PC-9 (cell line): ENCODE data around the gene TRIM56. TPM values are rescaled to one million over a fixed set of nuclear protein-coding genes. Genes with fewer than 3 reads are reported as not detected.
"Not testable (repeated sequence)": the region's sequence is repeated elsewhere in the genome, so short reads cannot be mapped to it uniquely, and the experiment has no call there.

ENCODE experiments used
- Bru-seq: library from RNA; stranded (reverse); fragments of 400-500 nt; gene quantifications from one replicate; lab custom pipeline; 2021; lab: Mats Ljungman, UMichigan
- BruChase-seq, 2 experiments: library from RNA; stranded (reverse); fragments of 400-500 nt; gene quantifications; one replicate each; lab custom pipeline; 2021; lab: Mats Ljungman, UMichigan
- BruUV-seq: library from RNA; stranded (reverse); fragments of 400-500 nt; replicated peaks from 2 replicates; lab custom pipeline; 2021; lab: Mats Ljungman, UMichigan
- CTCF ChIA-PET: fragments of 300-600 bp; sonication (Branson Sonifier 250); formaldehyde crosslinking; loops from one replicate; lab custom pipeline; 2022; ENCODE audit warnings: antibody characterized with exemption; lab: Charles Lee
- POLR2A ChIA-PET: fragments of 300-600 bp; sonication (Branson Sonifier 250); formaldehyde crosslinking; loops from one replicate; lab custom pipeline; 2022; ENCODE audit warnings: antibody characterized with exemption; ENCODE audit not compliant: unreplicated experiment; lab: Charles Lee
- DNase-seq, 2 experiments: peaks; one replicate each; pipeline versions ENCODE4 v3.0.0 to v3.0.0-alpha.2; 2015 to 2022; ENCODE audit warnings: mixed read lengths in 1 of 2
- H2AFZ ChIP-seq: fragments of 200-600 bp; sonication (generic); 2 replicates; pipeline ENCODE4 v1.8.1; 2017; ENCODE audit warnings: antibody characterized with exemption
- H3F3A ChIP-seq: fragments of 200-600 bp; sonication (generic); 2 replicates; pipeline ENCODE4 v1.8.1; 2017; ENCODE audit warnings: antibody characterized with exemption, mild to moderate bottlenecking, low read depth; ENCODE audit not compliant: insufficient read depth
- H3K27ac ChIP-seq: fragments of 200-600 bp; sonication (generic); 2 replicates; pipeline ENCODE4 v1.6.1; 2016; ENCODE audit warnings: mixed run types
- H3K27me3 ChIP-seq: fragments of 200-600 bp; sonication (generic); 2 replicates; pipeline ENCODE4 v1.6.1; 2016; ENCODE audit warnings: low read depth, mixed run types; ENCODE audit not compliant: insufficient read depth
- H3K36me3 ChIP-seq: fragments of 200-600 bp; sonication (generic); 2 replicates; pipeline ENCODE4 v1.6.1; 2016; ENCODE audit warnings: low read depth, mixed run types
- H3K4me1 ChIP-seq: fragments of 200-600 bp; sonication (generic); replicated peaks from 2 replicates; pipeline ENCODE4 v1.6.1; 2016; ENCODE audit warnings: mixed run types; ENCODE audit not compliant: insufficient read depth
- H3K4me2 ChIP-seq: fragments of 200-600 bp; sonication (generic); 2 replicates; pipeline ENCODE4 v1.6.1; 2017; ENCODE audit warnings: mixed run types
- H3K4me3 ChIP-seq: fragments of 200-600 bp; sonication (generic); 2 replicates; pipeline ENCODE4 v1.6.1; 2016; ENCODE audit warnings: mixed run types
- H3K79me2 ChIP-seq: fragments of 200-600 bp; sonication (generic); 2 replicates; pipeline ENCODE4 v1.6.1; 2017; ENCODE audit warnings: low read depth, mixed run types
- H3K9me2 ChIP-seq: fragments of 200-600 bp; sonication (generic); 2 replicates; pipeline ENCODE4 v1.8.1; 2017; ENCODE audit warnings: mild to moderate bottlenecking; ENCODE audit not compliant: insufficient read depth
- H3K9me3 ChIP-seq: fragments of 200-600 bp; sonication (generic); 2 replicates; pipeline ENCODE4 v1.8.1; 2016; ENCODE audit warnings: low read depth; ENCODE audit not compliant: insufficient read depth
- H4K20me1 ChIP-seq: fragments of 200-600 bp; sonication (generic); 2 replicates; pipeline ENCODE4 v1.8.1; 2017; ENCODE audit not compliant: insufficient read depth
- CTCF ChIP-seq: fragments of 200-600 bp; sonication (generic); conservative IDR thresholded peaks from 2 replicates; pipeline ENCODE4 v1.6.1; 2017; ENCODE audit warnings: mixed run types, antibody characterized with exemption, mild to moderate bottlenecking, moderate library complexity
- EZH2 ChIP-seq: fragments of 200-600 bp; sonication (generic); IDR thresholded peaks from 2 replicates; pipeline ENCODE4 v1.8.0; 2017; ENCODE audit warnings: antibody characterized with exemption, low read depth
- intact Hi-C: fragments of 100-400 bp; cut with micrococcal nuclease; formaldehyde crosslinking; loops from one replicate; pipeline ENCODE4 v1.10.0; 2022; ENCODE audit not compliant: unreplicated experiment
- long read RNA-seq: library from polyadenylated mRNA; stranded (forward); transcript quantifications from one replicate; pipeline ENCODE4 v2.0.0, GENCODE V29; 2022
- total RNA-seq: library from RNA; stranded (reverse); gene quantifications from 2 replicates; pipeline ENCODE4 v1.2.3, GENCODE V29; 2021

Gene TRIM56
- 72.3 and 81.6 TPM in 2 replicates for total RNA-seq
- percentile 92 among the genes with signal in this experiment for Bru-seq, nascent RNA
- percentile 99 among the genes with signal in this experiment for BruChase-seq, experiment 1, labeled RNA remaining after a 2-hour chase
- BruChase-seq, experiment 2, labeled RNA remaining after a 6-hour chase = percentile 97 among the genes with signal in this experiment
- long read RNA-seq, full-length matches to known transcripts = 4 of 50 reads
- long read RNA-seq, partial matches to known transcripts = 1 of 50 reads
- long read RNA-seq, other reads (novel, unspliced or antisense) = 45 of 50 reads

- Histone ChIP-seq H2AFZ (peak within 1 kb of the TSS; percentile 67), H3K4me1 (peaks cover 39% of the 10 kb centered on the region), H4K20me1 (no peaks in the 10 kb centered on the region), H3K36me3 (no peaks in the 10 kb centered on the region), H3K27me3 (no peaks in the 10 kb centered on the region), H3K27ac (peak within 1 kb of the TSS; percentile 88), H3K9me3 (no peaks in the 10 kb centered on the region), H3K79me2 (peaks cover 46% of the 10 kb centered on the region), H3K9me2 (no peaks in the 10 kb centered on the region), H3F3A (peaks cover 46% of the 10 kb centered on the region), H3K4me2 (peak within 1 kb of the TSS; percentile 77), H3K4me3 (peak within 1 kb of the TSS; percentile 88)
- POLR2A ChIA-PET = interaction anchor here (0.5 to 1.5 kb wide), 15 partner anchors 14 to 482 kb away, joined by 4 to 23 read pairs (median 8); partner anchors contain the start of gene SRRT
- DNase-seq = peak; percentile 98 to 99
- CTCF ChIA-PET = interaction anchor here (0.5 to 1.4 kb wide), 15 partner anchors 10 to 917 kb away, joined by 3 to 16 read pairs (median 5); partner anchors contain the start of genes GAL3ST4 and POP7
- no TSS peak for BruUV-seq
- intact Hi-C loops = loop anchor here (1.0 to 10.0 kb wide), 4 partner anchors 15 to 501 kb away; partner anchors contain the start of genes FBXO24 and LRCH4
- TF ChIP-seq EZH2 (no peak), CTCF (no peak)
Measured at GRCh38 chr7:101085162-101085964, at the start of gene TRIM56. TSS of gene TRIM56 (plus strand) at chr7:101085481. CDS start at chr7:101087313, 1,832 bp downstream.

- no peak overlapping the region for H3K4me2 ChIP-seq
- H3K4me1 ChIP-seq = no peaks in the 10 kb centered on the region
- H3F3A ChIP-seq = no peaks in the 10 kb centered on the region
- POLR2A ChIA-PET = no interaction called here
- DNase-seq = no peak
- no peak overlapping the region for H2AFZ ChIP-seq
- no peaks in the 10 kb centered on the region for H3K9me2 ChIP-seq
- peaks cover 94% of the 10 kb centered on the region for H3K27me3 ChIP-seq
- H3K9me3 ChIP-seq = no peaks in the 10 kb centered on the region
- CTCF ChIA-PET = no interaction called here
- no peak for TF ChIP-seq CTCF
- no peak for TF ChIP-seq EZH2
- BruUV-seq = no TSS peak
- H3K4me3 ChIP-seq = no peak overlapping the region
- no peaks in the 10 kb centered on the region for H3K36me3 ChIP-seq
- no peaks in the 10 kb centered on the region for H4K20me1 ChIP-seq
- H3K79me2 ChIP-seq = no peaks in the 10 kb centered on the region
- intact Hi-C loops = no loop called here
- no peak overlapping the region for H3K27ac ChIP-seq
Measured at GRCh38 chr7:101035941-101036340, 49.3 kb upstream of the TRIM56 start.

- H3K79me2 ChIP-seq, H2AFZ ChIP-seq, H3K4me3 ChIP-seq, H3K4me1 ChIP-seq, DNase-seq, H3K9me3 ChIP-seq, H3F3A ChIP-seq, H3K27ac ChIP-seq, CTCF ChIA-PET, H3K9me2 ChIP-seq, H3K36me3 ChIP-seq, H4K20me1 ChIP-seq, intact Hi-C loops, BruUV-seq, H3K4me2 ChIP-seq, POLR2A ChIA-PET: not testable (repeated sequence)
- peaks cover 98% of the 10 kb centered on the region for H3K27me3 ChIP-seq
Measured at GRCh38 chr7:101041283-101041682, 44.0 kb upstream of the TRIM56 start.
